Mesenchymal stem cell (in vitro differentiated cells and primary cell): Measurements from ENCODE around the gene GPRC5A.

Experiments
- DNase-seq: peaks from one replicate; pipeline ENCODE4 v3.0.0-alpha.2; 2013
- H2AFZ ChIP-seq: one replicate; pipeline ENCODE4 v1.6.1; 2013; ENCODE audit warnings: low read depth, mild to moderate bottlenecking, control low read depth, inconsistent platforms, low read length, moderate library complexity
- H2AK5ac ChIP-seq: 2 replicates; pipeline ENCODE4 v1.6.1; 2013; ENCODE audit warnings: low read length, moderate library complexity, mild to moderate bottlenecking, inconsistent platforms; ENCODE audit not compliant: severe bottlenecking
- H2BK120ac ChIP-seq: one replicate; pipeline ENCODE4 v1.6.1; 2013; ENCODE audit warnings: low read depth, mild to moderate bottlenecking, inconsistent platforms, low read length, moderate library complexity
- H2BK12ac ChIP-seq, 2 experiments: one replicate each; pipeline ENCODE4 v1.6.1; 2013; ENCODE audit warnings: inconsistent platforms in 2 of 2, low read length in 2 of 2, mild to moderate bottlenecking in 2 of 2, moderate library complexity in 2 of 2, control low read depth in 1 of 2
- H2BK15ac ChIP-seq: one replicate; pipeline ENCODE4 v1.6.1; 2013; ENCODE audit warnings: mild to moderate bottlenecking, low read depth, inconsistent platforms; ENCODE audit not compliant: poor library complexity, severe bottlenecking
- H2BK5ac ChIP-seq: 2 replicates; pipeline ENCODE4 v1.6.1; 2013; ENCODE audit warnings: low read depth, mild to moderate bottlenecking, low read length, control low read depth, inconsistent platforms; ENCODE audit not compliant: poor library complexity, severe bottlenecking
- H3K14ac ChIP-seq, 2 experiments: one replicate each; pipeline ENCODE4 v1.6.1; 2013; ENCODE audit warnings: inconsistent platforms in 2 of 2, low read length in 2 of 2, control low read depth in 1 of 2, mild to moderate bottlenecking in 1 of 2, moderate library complexity in 1 of 2
- H3K18ac ChIP-seq, 2 experiments: one replicate each; pipeline ENCODE4 v1.6.1; 2013; ENCODE audit warnings: inconsistent platforms in 2 of 2, low read length in 2 of 2, control low read depth in 1 of 2, low read depth in 1 of 2, mild to moderate bottlenecking in 1 of 2
- H3K23ac ChIP-seq, 2 experiments: one replicate each; pipeline ENCODE4 v1.6.1; 2013; ENCODE audit warnings: inconsistent platforms in 2 of 2, low read length in 2 of 2, mild to moderate bottlenecking in 2 of 2, moderate library complexity in 2 of 2, control low read depth in 1 of 2
- H3K27ac ChIP-seq: 2 replicates; pipeline ENCODE4 v1.5.1; 2013; ENCODE audit warnings: mild to moderate bottlenecking, moderate library complexity, low read length, control low read depth, inconsistent platforms; ENCODE audit not compliant: poor library complexity, severe bottlenecking
- H3K27me3 ChIP-seq, 2 experiments: 2 replicates each; pipeline versions ENCODE4 v1.6.1 to v1.7.0; 2013; ENCODE audit warnings: low read length in 2 of 2, mild to moderate bottlenecking in 2 of 2, moderate library complexity in 2 of 2, control low read depth in 1 of 2, inconsistent platforms in 1 of 2; ENCODE audit not compliant: control insufficient read depth in 1 of 2, insufficient read depth in 1 of 2
- H3K36me3 ChIP-seq, 2 experiments: 2 replicates each; pipeline versions ENCODE4 v1.6.1 to v1.7.0; 2013; ENCODE audit warnings: low read length in 2 of 2, control low read depth in 1 of 2, inconsistent platforms in 1 of 2, low read depth in 1 of 2, mild to moderate bottlenecking in 1 of 2; ENCODE audit not compliant: insufficient read depth in 2 of 2, control insufficient read depth in 1 of 2
- H3K4ac ChIP-seq, 2 experiments: one replicate each; pipeline ENCODE4 v1.6.1; 2013; ENCODE audit warnings: inconsistent platforms in 2 of 2, low read length in 2 of 2, mild to moderate bottlenecking in 2 of 2, moderate library complexity in 2 of 2, control low read depth in 1 of 2, low read depth in 1 of 2
- H3K4me1 ChIP-seq: 2 replicates; pipeline ENCODE4 v1.6.1; 2013; ENCODE audit warnings: low read depth, low read length, control low read depth; ENCODE audit not compliant: control insufficient read depth, insufficient read depth
- H3K4me2 ChIP-seq: 2 replicates; pipeline ENCODE4 v1.6.1; 2013; ENCODE audit warnings: low read length, mild to moderate bottlenecking, inconsistent platforms; ENCODE audit not compliant: poor library complexity, severe bottlenecking
- H3K4me3 ChIP-seq, 2 experiments: 2 replicates each; pipeline versions ENCODE4 v1.5.1 to v1.7.0; 2013; ENCODE audit warnings: low read length in 2 of 2, mild to moderate bottlenecking in 2 of 2, control low read depth in 1 of 2, low read depth in 1 of 2; ENCODE audit not compliant: insufficient read depth in 1 of 2
- H3K79me1 ChIP-seq: replicated peaks from 2 replicates; pipeline ENCODE4 v1.6.1; 2013; ENCODE audit warnings: mild to moderate bottlenecking, control low read depth, low read length, inconsistent platforms; ENCODE audit not compliant: poor library complexity, severe bottlenecking
- H3K9ac ChIP-seq: 2 replicates; pipeline ENCODE4 v1.7.0; 2013; ENCODE audit warnings: mild to moderate bottlenecking, low read length, moderate library complexity
- H3K9me3 ChIP-seq: 2 replicates; pipeline ENCODE4 v1.7.0; 2013; ENCODE audit warnings: mild to moderate bottlenecking, low read length; ENCODE audit not compliant: control insufficient read depth
- H4K8ac ChIP-seq: one replicate; pipeline ENCODE4 v1.6.1; 2013; ENCODE audit warnings: inconsistent platforms, mild to moderate bottlenecking, low read length, moderate library complexity
- H4K91ac ChIP-seq: one replicate; pipeline ENCODE4 v1.6.1; 2013; ENCODE audit warnings: mild to moderate bottlenecking, low read length, inconsistent platforms
- WGBS: methylation state at CpG from one replicate; pipeline ENCODE4 v1.1.7; 2013; ENCODE audit warnings: mixed read lengths; 5-methylcytosine and 5-hydroxymethylcytosine counted together

GPRC5A gene

GRCh38 chr12:12958886-12959285, 67.5 kb downstream of the GPRC5A start:
- no peak overlapping the region for H3K23ac ChIP-seq
- H3K4me2 ChIP-seq, result no peak overlapping the region
- no peak overlapping the region for H2BK15ac ChIP-seq
- no peaks in the 10 kb centered on the region for H3K79me1 ChIP-seq
- no peak overlapping the region for H3K9ac ChIP-seq
- H3K18ac ChIP-seq, result no peak overlapping the region
- H2BK12ac ChIP-seq, result no peak overlapping the region
- H3K4ac ChIP-seq, result no peak overlapping the region
- no peak overlapping the region for H4K91ac ChIP-seq
- H3K14ac ChIP-seq, result no peak overlapping the region
- DNase-seq, result no peak
- no peak overlapping the region for H2BK120ac ChIP-seq
- H2BK5ac ChIP-seq, result no peak overlapping the region
- H3K27me3 ChIP-seq, result no peaks in the 10 kb centered on the region
- no peaks in the 10 kb centered on the region for H3K9me3 ChIP-seq
- no peak overlapping the region for H3K27ac ChIP-seq
- H3K4me1 ChIP-seq, result peaks cover 6% of the 10 kb centered on the region
- H3K36me3 ChIP-seq, result peaks cover 0 to 5% of the 10 kb centered on the region in 2 experiments
- H3K4me3 ChIP-seq, result no peak overlapping the region
- H2AK5ac ChIP-seq, result no peak overlapping the region
- 89% methylated on average over 5 of the region's 7 CpGs for WGBS
- H2AFZ ChIP-seq, result no peak overlapping the region
- no peak overlapping the region for H4K8ac ChIP-seq

- no peak overlapping the region for H2AFZ ChIP-seq
- no peak overlapping the region for H3K4ac ChIP-seq
- no peak overlapping the region for H3K18ac ChIP-seq
- no peak overlapping the region for H4K91ac ChIP-seq
- H4K8ac ChIP-seq, result no peak overlapping the region
- H3K4me2 ChIP-seq, result no peak overlapping the region
- H3K27ac ChIP-seq, result no peak overlapping the region
- no peak overlapping the region for H2BK120ac ChIP-seq
- peaks cover 0 to 12% of the 10 kb centered on the region in 2 experiments for H3K36me3 ChIP-seq
- H2BK5ac ChIP-seq, result no peak overlapping the region
- H2AK5ac ChIP-seq, result no peak overlapping the region
- no peak overlapping the region for H3K9ac ChIP-seq
- 81% methylated on average over 2 of the region's 5 CpGs for WGBS
- H3K9me3 ChIP-seq, result no peaks in the 10 kb centered on the region
- H2BK15ac ChIP-seq, result no peak overlapping the region
- no peaks in the 10 kb centered on the region for H3K79me1 ChIP-seq
- no peaks in the 10 kb centered on the region for H3K27me3 ChIP-seq
- H3K4me1 ChIP-seq, result no peaks in the 10 kb centered on the region
- H3K23ac ChIP-seq, result no peak overlapping the region
- H2BK12ac ChIP-seq, result no peak overlapping the region
- H3K4me3 ChIP-seq, result no peak overlapping the region
- DNase-seq, result no peak
- H3K14ac ChIP-seq, result no peak overlapping the region
These were observed 69.4 kb downstream of the GPRC5A start for GRCh38 chr12:12960639-12961209.

GRCh38 chr12:12964255-12964654, 72.9 kb downstream of the GPRC5A start:
- Histone ChIP-seq H3K23ac (no peak overlapping the region), H4K91ac (no peak overlapping the region), H4K8ac (no peak overlapping the region), H2BK5ac (no peak overlapping the region), H3K9me3 (no peaks in the 10 kb centered on the region), H3K4me2 (no peak overlapping the region), H3K79me1 (no peaks in the 10 kb centered on the region), H2AFZ (no peak overlapping the region), H2AK5ac (no peak overlapping the region), H3K4me1 (no peaks in the 10 kb centered on the region), H2BK15ac (no peak overlapping the region), H2BK120ac (no peak overlapping the region), H3K36me3 (peaks cover 5 to 39% of the 10 kb centered on the region in 2 experiments), H3K14ac (no peak overlapping the region), H3K4ac (no peak overlapping the region), H2BK12ac (no peak overlapping the region), H3K4me3 (no peak overlapping the region), H3K9ac (no peak overlapping the region), H3K18ac (no peak overlapping the region), H3K27me3 (no peaks in the 10 kb centered on the region), H3K27ac (no peak overlapping the region)
- no peak for DNase-seq
- 90% methylated on average over 4 of the region's 4 CpGs for WGBS

DNA sequence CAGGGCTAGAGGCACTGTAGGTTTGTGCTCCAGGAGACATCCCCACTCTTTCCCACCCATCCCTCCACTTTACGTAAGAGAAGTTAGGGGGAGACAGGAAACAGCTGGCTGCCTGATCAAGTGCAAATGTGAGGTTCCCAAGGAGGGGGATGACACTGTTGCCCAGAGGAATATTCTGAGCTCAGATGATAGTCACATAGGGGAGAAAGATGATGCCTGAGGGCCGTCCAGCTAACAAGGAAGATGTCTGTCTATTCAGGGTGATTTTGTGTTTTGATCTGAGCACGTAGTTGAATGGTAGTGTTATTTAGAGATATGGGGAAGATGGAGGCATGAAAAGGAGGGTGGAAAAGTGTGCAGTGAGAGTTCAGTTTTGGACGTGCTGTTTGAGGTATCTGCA, 74.5 kb downstream of the GPRC5A start:
- H3K9me3 ChIP-seq, result no peaks in the 10 kb centered on the region
- H3K27ac ChIP-seq, result no peak overlapping the region
- H4K91ac ChIP-seq, result no peak overlapping the region
- WGBS, result 91% methylated on average over 4 of the region's 4 CpGs
- no peak overlapping the region for H2AFZ ChIP-seq
- no peaks in the 10 kb centered on the region for H3K79me1 ChIP-seq
- H4K8ac ChIP-seq, result no peak overlapping the region
- no peak overlapping the region for H2BK5ac ChIP-seq
- H3K4ac ChIP-seq, result no peak overlapping the region
- no peak overlapping the region for H2BK15ac ChIP-seq
- H3K14ac ChIP-seq, result peak overlapping the region in 1 of 2 experiments; percentile 50
- peaks cover 5 to 53% of the 10 kb centered on the region in 2 experiments for H3K36me3 ChIP-seq
- H3K9ac ChIP-seq, result no peak overlapping the region
- H3K4me2 ChIP-seq, result no peak overlapping the region
- H3K4me3 ChIP-seq, result no peak overlapping the region
- H3K27me3 ChIP-seq, result no peaks in the 10 kb centered on the region
- H2AK5ac ChIP-seq, result no peak overlapping the region
- H3K23ac ChIP-seq, result no peak overlapping the region
- no peak overlapping the region for H2BK12ac ChIP-seq
- no peak overlapping the region for H3K18ac ChIP-seq
- no peaks in the 10 kb centered on the region for H3K4me1 ChIP-seq
- no peak for DNase-seq
- H2BK120ac ChIP-seq, result no peak overlapping the region
